ENCODE measurements around the gene ADGRF4. TPM values are rescaled to one million over a fixed set of nuclear protein-coding genes. Genes with fewer than 3 reads are reported as not detected.

The ADGRF4 gene
- total RNA-seq, 1 experiment from 2014 or later: 0.10 TPM

GRCh38 chr6:47654255-47654654 lies 44.1 kb upstream of the ADGRF4 start:
- H3K9me3 ChIP-seq (ENCODE audit: control insufficient read depth, insufficient read depth, low read depth, low read length): no peaks in the 10 kb centered on the region
- intact Hi-C loops (cut with micrococcal nuclease; ENCODE audit: unreplicated experiment) (no loop called here), in situ Hi-C loops (cut with HindIII; ENCODE audit: low pct_unique_long_range_greater_than_20kb, low sequenced_read_pairs) (no loop called here)
- H3K4me1 ChIP-seq (ENCODE audit: control insufficient read depth, insufficient read depth, low read length): no peaks in the 10 kb centered on the region
- BruUV-seq (replicated peaks): no TSS peak
- POLR2A ChIA-PET: no interaction called here
- CTCF ChIA-PET: no interaction called here
- no peak for DNase-seq (ENCODE audit: low read depth, low spot score)
- no peaks in the 10 kb centered on the region for H3K36me3 ChIP-seq (ENCODE audit: control insufficient read depth, insufficient read depth, low read length)
- H3K27ac ChIP-seq (ENCODE audit: low read length): no peak overlapping the region
- H3K27me3 ChIP-seq (ENCODE audit: control insufficient read depth, insufficient read depth, low read length): no peaks in the 10 kb centered on the region
- no peak overlapping the region for H3K4me3 ChIP-seq (ENCODE audit: low read depth in 2 of 2, low read length in 2 of 2)
- TF ChIP-seq POLR2AphosphoS5 (IDR thresholded peaks at IDR 0.05; ENCODE audit: low read depth, low read length) (no peak), CTCF (IDR thresholded peaks at IDR 0.05) (no peak), TCF7L2 (IDR thresholded peaks at IDR 0.05; ENCODE audit: low read depth, low read length) (no peak), REST (IDR thresholded peaks at IDR 0.05; ENCODE audit: insufficient read depth in 1 of 2, low read depth in 2 of 2, low read length in 1 of 2) (no peak), SIN3A (IDR thresholded peaks at IDR 0.05; ENCODE audit: borderline replicate concordance, insufficient read depth, low read depth, low read length) (no peak)
- no peak for ATAC-seq

- POLR2A ChIA-PET: no interaction called here
- DNase-seq (ENCODE audit: low read depth, low spot score): no peak
- Histone ChIP-seq H3K36me3 (ENCODE audit: control insufficient read depth, insufficient read depth, low read length) (no peaks in the 10 kb centered on the region), H3K9me3 (ENCODE audit: control insufficient read depth, insufficient read depth, low read depth, low read length) (no peaks in the 10 kb centered on the region), H3K4me1 (ENCODE audit: control insufficient read depth, insufficient read depth, low read length) (no peaks in the 10 kb centered on the region), H3K27me3 (ENCODE audit: control insufficient read depth, insufficient read depth, low read length) (no peaks in the 10 kb centered on the region), H3K4me3 (ENCODE audit: low read depth in 2 of 2, low read length in 2 of 2) (no peak overlapping the region), H3K27ac (ENCODE audit: low read length) (no peak overlapping the region)
- no peak; the same call in 1 of the 2 replicates for ATAC-seq
- BruUV-seq (replicated peaks): no TSS peak
- CTCF ChIA-PET: no interaction called here
- TF ChIP-seq TCF7L2 (IDR thresholded peaks at IDR 0.05; ENCODE audit: low read depth, low read length) (no peak), POLR2AphosphoS5 (IDR thresholded peaks at IDR 0.05; ENCODE audit: low read depth, low read length) (no peak), REST (IDR thresholded peaks at IDR 0.05; ENCODE audit: insufficient read depth in 1 of 2, low read depth in 2 of 2, low read length in 1 of 2) (no peak), SIN3A (IDR thresholded peaks at IDR 0.05; ENCODE audit: borderline replicate concordance, insufficient read depth, low read depth, low read length) (no peak), CTCF (IDR thresholded peaks at IDR 0.05) (no peak)
- intact Hi-C loops (cut with micrococcal nuclease; ENCODE audit: unreplicated experiment) (no loop called here), in situ Hi-C loops (cut with HindIII; ENCODE audit: low pct_unique_long_range_greater_than_20kb, low sequenced_read_pairs) (no loop called here)
Observed at GRCh38 chr6:47655719-47656595, 42.4 kb upstream of the ADGRF4 start.
